GM19438 (cell line): ENCODE measurements around the gene KRTAP19-1.
"Not testable (repeated sequence)": the region's sequence is repeated elsewhere in the genome, so short reads cannot be mapped to it uniquely, and the experiment has no call there.

ENCODE experiments used
- ATAC-seq: cut with Tn5 transposase; IDR thresholded peaks from one replicate; pipeline ENCODE4 v1.9.1; 2021; ENCODE audit warnings: low read depth; ENCODE audit not compliant: unreplicated experiment

The KRTAP19-1 gene

DNA sequence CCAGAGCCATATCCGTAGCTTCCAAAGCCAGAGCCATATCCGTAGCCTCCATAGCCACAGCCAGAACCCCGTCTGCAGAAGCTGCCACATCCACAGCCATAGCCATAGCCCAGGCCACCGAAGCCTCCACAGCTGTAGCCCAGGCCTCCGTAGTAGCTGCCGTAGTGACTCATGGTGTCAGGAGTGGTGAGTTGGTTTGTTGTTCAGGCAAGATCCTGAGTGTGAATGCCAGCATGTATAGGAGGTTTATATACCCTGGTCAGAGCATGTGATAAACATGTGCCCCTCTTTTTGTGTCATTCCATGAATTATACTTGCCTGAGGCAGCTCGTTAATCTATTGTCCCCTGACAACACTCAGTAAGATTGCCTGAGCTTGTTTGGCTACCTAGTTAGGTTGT, at the start of gene KRTAP19-1:
TSS of gene KRTAP19-1 (minus strand) at position 223 of the 400 bp plus-strand sequence. CDS start at position 173, 50 bp downstream.
- ATAC-seq: no peak

DNA sequence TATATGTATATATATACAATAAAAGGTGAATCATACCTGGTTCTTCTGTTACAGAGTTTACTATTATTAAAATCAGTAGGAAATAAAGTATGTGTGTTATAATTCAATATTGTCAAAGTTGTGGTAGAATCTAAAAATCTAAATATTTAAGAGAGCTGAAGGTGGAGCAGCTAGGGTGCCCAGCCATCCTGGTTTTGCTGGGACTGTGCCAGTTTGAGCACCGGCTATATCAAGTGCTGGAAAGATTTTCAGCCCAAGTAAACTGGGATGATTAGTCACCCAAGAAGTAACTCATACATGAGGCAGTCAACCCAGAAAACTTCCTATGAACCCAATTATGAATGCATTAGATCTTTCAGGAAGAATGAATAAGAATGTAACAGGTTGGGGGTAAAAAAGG, 38.7 kb upstream of the KRTAP19-1 start:
- ATAC-seq: no peak

DNA sequence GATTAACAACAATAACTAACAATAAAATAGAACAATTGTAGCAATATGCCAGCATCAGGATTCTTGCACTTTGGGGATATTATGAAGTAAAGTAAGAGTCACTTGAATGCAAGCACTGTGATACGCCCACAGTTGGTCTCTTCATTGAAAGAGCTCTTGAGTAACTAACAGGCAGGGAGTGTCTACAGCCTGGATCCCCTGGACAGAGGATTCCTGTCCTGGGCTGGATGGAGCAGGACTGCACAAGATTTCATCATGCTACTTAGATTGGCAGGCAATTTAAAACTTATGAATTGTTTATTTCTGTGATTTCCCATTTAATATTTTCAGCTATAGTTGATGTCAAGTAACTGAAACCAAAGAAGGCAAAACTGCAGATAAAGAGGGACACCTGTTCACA, 35.5 kb upstream of the KRTAP19-1 start:
- ATAC-seq: no peak

DNA sequence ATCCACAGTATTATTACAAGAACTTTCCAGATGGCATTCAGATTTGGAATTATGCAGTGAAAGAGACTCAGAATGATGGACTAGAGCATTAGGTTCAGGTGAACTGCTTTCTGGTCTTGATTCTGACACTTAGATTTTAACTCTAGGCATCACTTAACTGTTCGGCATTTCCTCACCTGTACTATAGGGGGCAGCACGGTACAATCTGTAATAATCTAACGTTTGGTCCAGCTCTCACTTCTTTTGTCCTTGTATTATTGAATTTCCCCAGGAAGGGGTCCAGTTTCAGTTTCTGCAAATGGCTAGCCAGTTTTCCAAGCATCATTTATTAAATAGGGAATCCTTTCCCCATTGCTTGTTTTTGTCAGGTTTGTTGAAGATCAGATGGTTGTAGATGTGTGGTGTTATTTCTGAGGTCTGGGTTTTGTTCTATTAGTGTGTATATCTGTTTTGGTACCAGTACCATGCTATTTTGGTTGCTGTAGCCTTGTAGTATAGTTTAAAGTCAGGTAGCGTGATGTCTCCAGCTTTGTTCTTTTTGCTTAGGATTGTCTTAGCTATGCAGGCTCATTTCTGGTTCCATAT, 25.5 kb upstream of the KRTAP19-1 start:
- not testable (repeated sequence) for ATAC-seq

DNA sequence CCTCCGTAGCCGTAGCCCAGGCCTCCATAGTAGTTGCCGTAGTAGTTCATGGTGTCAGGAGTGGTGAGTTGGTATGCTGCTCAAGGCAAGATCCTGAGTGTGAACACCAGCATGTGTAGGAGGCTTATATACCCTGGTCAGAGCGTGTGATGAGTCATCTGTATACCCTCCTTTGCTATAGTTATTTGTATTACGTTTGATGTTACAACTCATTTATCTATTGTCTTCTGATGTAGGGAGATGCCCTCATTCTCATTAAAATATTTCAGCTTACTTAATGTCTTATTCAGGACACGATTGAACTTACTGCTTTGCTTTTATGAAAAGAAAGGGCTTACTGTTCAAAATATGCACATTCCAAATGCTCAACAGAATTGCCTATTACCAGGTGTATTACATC, 21.9 kb upstream of the KRTAP19-1 start, which contains the start of gene KRTAP19-5:
TSS of gene KRTAP19-5 (minus strand) at position 101 of the 400 bp plus-strand sequence. CDS start at position 50, 51 bp downstream.
- no peak for ATAC-seq

DNA sequence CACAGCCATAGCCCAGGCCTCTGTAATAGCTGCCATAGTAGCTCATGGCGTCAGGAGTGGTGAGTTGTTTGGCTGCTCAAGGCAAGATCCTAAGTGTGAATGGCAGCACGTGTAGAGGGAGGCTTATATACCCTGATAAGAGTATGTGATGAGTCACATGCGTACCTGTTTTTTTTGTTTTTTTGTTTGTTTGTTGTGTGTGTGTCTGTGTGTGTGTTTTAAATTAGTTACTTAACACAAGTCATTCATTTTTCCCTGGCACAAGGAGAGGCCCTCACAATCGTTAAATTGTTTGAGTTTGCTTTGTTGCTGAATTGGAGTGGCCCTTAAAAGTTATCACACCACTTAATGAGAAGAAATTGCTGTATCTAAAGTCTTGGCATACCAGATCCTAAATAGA, 16.9 kb upstream of the KRTAP19-1 start, which contains the start of gene KRTAP19-4:
TSS of gene KRTAP19-4 (minus strand) at position 101 of the 400 bp plus-strand sequence. CDS start at position 46, 55 bp downstream.
- no peak for ATAC-seq

DNA sequence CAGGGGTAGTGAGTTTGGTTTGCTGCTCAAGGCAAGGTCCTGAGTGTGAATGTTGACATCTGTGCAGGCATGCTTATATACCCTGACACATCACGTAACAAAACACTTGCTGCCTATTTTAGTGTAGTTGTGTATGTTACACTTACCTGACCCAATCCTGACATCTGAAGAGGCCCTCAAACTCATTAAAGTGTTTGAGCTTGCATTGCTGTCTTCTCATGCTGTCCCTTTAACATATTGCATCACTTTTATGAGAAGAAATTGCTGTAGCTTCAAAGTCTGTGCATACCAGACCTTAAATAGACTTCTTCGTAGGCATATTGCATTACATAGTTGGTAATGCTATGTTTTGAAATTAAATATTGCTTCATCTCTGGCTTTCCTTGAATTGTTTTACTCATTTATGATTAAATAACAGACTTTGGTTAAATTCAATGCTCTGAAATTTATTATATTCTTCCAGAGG, 11.8 kb upstream of the KRTAP19-1 start, which contains the start of gene KRTAP19-3:
TSS of gene KRTAP19-3 (minus strand) at position 51 of the 466 bp plus-strand sequence. CDS start 56 bp downstream, outside the sequence.
- no peak for ATAC-seq

DNA sequence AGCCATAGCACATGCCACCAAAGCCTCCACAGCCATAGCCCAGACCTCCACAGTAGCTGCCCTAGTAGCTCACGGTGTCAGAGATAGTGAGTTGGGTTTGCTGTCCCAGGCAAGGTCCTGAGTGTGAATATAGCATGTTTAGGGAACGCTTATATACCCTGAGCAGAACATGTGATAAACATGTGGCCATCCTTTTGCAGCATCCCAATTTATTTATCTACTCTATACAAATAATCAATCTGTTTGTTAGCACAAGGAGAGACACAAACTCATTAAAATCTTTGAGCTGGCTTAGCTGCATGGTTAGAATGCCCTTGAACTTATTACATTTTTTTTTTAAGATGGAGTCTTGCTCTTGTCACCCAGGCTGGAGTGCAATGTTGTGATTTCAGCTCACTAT, 7.2 kb upstream of the KRTAP19-1 start, which contains the start of gene KRTAP19-2:
TSS of gene KRTAP19-2 (minus strand) at position 101 of the 400 bp plus-strand sequence. CDS start at position 13, 88 bp downstream.
- ATAC-seq: no peak

DNA sequence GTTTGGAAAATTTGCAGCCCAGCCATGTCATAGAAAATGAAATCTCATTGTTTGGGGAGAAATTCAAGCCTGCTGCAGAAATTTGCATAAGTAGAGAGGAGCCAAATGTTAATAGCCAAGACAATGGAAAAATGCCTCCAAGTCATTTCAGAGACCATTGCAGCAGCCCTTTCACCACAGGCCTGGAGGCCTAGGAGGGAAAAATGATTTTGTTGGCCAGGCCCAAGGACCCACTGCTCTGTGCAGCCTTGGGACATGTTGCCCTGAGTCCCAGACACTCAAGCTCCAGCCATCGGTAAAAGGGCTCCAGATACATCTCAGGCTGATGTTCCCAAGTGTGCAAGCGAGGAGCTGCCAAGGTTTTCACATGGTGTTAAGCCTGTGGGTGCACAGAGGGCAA, 6.0 kb upstream of the KRTAP19-1 start:
- ATAC-seq: no peak

DNA sequence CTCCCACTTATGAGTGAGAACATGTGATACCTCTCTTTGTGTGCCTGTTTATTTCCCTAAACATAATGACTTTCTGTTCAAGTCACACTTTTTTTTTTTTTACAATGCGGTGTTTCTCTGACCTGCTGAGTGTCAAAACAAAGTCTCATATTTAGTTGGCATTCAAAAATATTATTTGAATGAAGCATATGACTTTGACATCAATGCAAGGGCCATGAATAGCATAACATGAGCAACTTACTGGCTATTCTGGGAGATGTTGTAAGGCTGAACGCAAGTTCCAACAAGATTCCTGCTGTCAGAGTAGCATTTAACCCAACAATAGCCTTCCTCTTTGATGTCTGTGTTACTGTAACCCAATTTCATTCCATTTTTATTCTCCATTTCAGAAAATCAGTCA, 2.0 kb upstream of the KRTAP19-1 start:
- ATAC-seq: no peak

DNA sequence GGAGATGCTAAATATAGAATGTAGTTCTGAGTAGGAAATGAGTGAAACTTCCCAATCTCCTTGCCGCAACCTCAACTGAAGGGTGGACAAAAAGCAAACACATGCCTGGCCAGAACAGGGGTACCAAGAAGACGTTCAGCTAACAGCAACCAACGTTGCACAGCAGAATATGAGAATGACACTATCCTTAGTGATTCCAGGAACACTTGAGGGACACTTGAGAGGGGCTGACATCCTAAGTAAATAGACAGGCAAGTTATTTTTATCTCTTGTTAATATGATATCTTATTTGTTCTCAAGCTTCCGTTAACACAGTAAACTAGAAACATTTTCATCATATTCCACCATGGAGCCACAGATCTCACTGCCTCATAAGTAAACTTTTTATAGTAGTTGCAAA, 908 bp downstream of the KRTAP19-1 start:
- ATAC-seq: no peak

DNA sequence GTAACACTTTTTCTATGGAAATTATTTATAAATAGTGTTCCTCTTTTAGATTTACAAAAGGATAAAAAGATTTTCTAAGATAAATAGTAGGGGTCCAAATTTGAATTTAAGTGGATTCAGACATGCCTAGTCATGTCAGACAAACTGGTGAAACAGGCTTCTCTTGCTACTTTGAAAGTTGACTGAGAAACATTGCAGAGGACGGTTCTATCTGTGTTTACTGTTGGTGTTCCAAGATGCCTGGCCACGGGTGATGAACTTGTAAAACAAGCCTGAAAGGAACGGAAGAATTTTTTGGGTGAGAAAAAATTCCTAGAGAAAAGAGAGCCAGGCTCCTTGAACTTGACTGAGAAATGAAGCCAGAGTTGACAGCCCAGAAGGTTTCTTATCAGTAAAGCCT, 2.2 kb downstream of the KRTAP19-1 start:
- ATAC-seq: no peak

DNA sequence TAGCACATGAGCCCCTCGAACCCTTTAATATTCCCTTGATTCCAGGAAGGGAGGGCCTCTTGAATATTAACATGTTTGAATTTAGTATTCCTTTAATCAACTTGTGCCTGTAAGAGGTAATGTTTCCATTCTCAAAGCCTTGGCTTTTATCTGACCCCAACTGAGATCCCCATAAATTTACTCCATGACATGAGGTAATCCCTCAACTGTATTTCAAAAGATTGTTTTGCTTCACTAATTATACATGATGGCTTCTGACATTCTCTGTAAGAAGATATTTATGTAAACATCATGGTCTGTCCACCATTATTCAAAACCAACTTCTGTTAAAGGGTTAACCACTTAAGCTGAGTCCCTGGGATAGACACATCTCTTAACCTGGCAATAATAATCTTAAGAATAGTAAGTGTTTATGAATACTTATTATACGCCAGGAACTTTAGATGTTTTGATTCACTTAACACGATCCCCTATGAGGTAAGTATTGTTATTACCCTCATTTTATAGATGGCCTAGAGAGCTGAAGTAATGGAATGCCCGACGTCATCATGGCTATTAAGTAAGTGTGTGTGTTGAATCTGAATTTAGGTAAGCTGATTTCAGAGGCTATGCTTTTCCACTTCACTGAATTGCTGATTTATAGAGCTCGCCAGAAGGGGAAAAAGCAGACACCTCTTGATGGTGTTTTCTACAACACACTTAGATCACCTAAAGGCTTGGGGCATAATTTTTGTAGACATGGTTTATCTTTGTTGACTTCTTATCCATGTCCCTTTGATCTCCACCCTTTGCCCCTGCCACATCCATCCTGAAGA, 11.1 kb downstream of the KRTAP19-1 start:
- no peak for ATAC-seq

DNA sequence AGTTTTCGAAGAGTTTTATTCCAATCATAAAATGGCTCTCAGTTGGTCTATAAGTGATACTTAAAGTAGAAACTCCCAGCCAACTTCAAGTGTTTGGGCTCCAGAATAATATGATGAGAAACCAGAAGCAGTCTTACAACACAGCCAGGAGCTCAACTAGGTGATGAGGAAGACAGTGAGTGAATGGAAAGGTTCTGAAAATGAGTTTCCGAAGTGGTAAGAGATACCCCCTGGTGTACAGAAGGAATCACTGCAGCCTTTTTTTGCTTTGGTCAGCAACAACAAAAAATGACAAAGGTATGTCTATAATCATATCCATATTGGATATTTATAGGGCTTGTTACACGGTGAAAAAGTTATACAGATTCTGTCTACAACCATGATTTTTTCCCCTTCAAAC, 16.5 kb downstream of the KRTAP19-1 start:
- ATAC-seq: no peak

DNA sequence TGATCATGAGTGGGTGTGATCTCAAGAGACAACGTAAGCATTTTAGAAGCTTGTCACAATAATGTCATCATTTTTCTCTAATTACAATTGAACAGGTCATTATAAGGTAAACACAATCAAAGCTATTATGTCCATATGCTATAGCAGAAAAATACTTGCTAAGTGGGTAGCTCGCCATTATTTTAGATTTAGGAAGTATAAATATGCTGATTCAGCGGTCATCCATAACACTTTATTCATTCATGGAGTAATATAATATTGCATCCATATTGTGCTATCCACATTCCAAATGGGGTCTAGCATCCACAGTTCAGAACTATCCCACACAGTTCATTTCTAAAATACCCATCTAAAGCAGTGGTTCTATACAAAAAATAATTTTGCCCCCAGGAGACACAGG, 31.7 kb downstream of the KRTAP19-1 start:
- no peak for ATAC-seq

DNA sequence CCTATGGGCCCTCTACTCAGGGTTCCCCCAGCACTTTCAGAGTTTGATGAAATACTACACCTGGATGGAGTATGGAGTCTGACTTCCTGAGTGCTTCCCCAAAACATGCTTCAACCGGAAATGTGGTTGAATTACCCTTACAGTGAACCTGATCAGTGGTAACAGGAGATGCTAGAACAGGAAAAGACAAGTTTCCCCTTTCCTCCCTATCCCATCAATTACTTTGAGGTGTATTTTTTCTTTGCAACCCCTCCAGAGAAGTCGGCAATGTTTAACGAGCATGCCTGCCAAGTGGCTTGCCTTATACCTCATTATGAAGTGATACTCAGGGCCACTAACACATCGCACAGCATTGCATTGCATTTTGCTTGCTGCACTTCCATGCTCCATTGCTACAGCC, 33.1 kb downstream of the KRTAP19-1 start:
- no peak for ATAC-seq

DNA sequence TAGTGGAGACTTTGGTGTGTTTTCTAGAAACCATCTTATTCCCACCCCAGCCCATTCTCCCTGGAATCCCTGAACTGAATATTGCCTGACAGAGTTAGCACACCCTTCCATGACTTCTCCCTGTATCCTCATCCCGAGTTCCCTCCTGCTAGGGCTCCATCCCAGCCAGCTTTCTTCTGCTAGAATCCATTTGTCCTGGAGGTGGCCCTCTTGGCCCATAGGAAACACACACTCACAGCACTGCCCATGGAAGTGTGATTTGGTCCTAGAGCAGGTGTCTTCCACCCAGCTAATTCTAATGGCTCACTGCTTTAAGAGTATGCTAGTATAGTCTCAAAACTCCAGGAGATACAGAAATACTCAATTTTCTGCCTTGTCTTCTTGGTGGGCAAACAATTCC, 36.0 kb downstream of the KRTAP19-1 start:
- ATAC-seq: no peak

DNA sequence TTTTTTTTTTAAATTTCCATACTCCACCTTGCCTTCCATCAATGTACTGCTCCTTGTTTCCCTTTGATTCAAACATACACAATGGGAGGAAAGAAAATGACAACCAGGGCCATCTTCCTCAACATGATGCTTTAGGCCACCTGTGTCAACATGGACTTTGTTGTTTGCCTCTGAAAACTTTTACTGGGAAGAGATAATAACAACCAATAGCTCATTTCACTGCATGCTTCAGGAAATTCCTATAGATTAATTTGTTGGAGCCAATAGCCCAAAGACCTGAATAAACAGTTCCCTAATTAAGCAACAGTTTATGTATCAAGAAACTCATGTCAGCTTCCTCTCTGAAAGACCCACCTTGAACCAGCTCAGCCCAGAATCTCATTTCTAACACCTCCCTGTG, 36.9 kb downstream of the KRTAP19-1 start:
- no peak for ATAC-seq

DNA sequence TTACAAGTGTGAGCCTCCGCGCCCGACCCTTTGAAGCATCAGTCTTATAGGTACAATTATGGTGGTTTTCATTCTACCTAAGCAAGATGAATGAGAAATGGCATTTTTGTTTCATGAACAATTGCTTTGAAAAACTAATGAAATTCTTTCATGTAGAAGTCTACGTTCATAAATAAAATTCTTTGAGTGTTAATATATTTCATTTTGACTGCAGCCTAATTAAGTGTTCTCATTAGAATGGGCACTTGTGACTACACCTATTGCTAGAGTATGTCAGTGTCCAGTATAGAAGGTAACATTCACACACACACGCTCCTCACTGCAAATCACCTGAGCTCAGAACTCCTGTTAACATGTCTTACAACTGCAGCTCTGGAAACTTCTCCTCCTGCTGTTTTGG, 40.2 kb downstream of the KRTAP19-1 start, which contains the start of gene KRTAP15-1:
TSS of gene KRTAP15-1 (plus strand) at position 301 of the 400 bp plus-strand sequence. CDS start at position 354, 53 bp downstream.
- no peak for ATAC-seq

DNA sequence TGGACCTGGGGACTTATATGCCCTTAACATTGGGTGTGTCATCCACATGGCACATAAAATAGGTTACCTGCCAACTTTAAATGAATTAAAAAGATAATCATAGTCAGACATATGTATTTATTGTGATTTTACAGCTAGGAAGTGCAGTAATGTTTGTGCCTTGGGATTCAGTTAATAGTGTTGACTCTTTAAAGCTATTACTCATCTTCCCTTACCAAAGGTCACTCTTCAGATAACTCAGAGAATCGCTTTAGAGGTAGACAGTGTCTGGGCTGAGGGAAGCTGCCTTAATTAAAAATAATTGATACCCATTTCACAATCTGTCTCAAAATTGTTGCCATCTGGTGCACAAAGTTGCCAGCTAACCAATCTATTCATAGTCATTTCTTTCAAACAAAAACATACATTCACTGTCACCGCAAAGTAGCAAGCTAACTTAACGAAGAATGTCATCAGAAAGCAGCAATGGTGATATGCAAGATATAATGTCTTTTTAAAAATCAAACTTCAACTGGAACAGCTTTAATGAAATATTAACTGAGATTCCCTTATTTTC, 43.1 kb downstream of the KRTAP19-1 start:
- ATAC-seq: no peak

DNA sequence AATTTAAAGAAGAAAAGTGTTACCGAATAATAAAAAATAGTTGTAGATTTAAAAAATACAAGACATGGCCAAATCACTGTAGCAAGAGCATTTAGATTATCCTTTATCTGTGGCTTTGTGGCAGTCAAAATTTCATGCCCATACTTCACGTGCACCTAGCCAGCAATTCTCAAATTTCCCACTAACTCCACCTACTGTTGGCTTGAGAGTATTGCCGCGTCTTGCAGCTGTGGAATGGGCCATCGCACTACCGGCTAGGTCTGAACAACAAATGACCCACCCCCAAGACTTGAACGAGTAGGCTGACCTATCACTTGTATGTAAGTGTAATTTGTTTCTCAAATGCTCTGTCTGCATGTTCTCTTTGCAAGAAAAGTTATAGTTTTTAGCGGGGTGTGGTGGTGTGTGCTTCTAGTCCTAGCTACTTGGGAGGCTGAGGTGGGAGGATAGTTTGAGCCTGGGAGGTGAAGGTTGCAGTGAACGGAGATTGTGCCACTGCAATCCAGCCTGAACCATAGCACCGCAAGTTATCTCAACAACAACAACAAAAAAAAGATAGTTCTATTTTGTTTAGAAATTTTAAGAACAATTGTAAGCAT, 46.0 kb downstream of the KRTAP19-1 start:
- ATAC-seq: no peak
